HG03039 (cell line): ENCODE measurements around the gene LRRC8B.
"Not testable (repeated sequence)": the region's sequence is repeated elsewhere in the genome, so short reads cannot be mapped to it uniquely, and the experiment has no call there.

ENCODE experiments used
- ATAC-seq: cut with Tn5 transposase; IDR thresholded peaks from one replicate; pipeline ENCODE4 v1.9.1; 2021; ENCODE audit warnings: mild to moderate bottlenecking, moderate library complexity; ENCODE audit not compliant: unreplicated experiment

The LRRC8B gene

GRCh38 chr1:89629600-89629999 lies 105.0 kb downstream of the LRRC8B start:
- not testable (repeated sequence) for ATAC-seq

DNA sequence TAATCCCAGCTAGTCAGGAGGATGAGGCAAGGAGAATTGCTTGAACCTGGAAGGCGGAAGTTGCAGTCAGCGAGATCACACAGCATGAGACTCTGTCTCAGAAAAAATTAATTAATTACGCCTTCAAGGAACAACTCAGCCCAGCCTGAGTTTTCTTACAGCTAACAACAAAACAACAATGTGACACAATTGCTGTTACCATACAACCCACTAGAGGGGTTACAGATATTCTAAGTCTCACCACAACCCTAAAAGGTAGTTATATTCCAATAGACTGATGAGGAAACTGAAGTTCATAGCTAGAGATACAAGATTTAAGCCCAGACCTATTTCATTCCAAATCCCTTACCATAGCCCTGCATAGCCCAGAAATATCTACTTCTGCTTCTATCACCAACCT lies 105.4 kb downstream of the LRRC8B start:
- no peak for ATAC-seq

DNA sequence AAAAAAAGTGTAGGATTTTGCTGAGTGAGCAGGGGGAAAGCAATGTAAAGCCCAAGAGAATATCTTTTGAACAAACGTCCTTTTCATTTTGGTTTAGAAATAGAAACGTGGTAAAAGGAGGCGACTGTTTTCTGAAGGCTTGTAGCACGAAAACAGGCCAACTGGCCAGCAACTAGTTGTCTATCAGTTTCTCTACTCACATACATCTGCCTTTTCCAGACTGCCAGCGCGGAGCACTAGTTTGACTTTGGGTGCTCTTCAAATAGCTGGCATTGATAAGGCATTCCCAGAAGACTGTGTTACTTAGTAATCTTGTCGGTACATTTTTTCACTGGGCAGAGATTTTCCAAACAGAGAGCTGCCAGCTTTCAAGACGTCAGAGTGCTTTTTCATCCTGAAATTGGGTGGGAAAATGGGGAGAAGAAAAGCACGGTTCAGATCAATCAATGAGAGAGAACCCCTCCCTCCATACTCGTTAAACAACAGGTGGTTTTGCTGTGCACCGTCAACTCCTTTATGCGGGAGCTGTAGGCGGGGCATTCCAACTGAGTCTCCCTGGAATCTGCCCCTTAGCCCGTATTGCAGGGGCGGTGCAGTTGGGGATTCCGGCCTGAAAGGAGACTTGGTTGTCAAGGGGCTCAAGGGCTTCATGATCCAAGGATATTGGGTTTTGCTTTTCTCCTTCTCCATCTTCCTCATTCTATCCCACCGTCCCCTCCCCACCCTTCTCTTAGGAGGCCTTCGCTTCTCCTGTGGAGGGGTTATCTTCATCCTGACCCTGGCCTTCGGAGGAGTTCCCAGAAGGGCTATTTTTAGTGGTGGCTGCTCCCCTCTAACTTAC lies 107.4 kb downstream of the LRRC8B start:
- no peak for ATAC-seq

DNA sequence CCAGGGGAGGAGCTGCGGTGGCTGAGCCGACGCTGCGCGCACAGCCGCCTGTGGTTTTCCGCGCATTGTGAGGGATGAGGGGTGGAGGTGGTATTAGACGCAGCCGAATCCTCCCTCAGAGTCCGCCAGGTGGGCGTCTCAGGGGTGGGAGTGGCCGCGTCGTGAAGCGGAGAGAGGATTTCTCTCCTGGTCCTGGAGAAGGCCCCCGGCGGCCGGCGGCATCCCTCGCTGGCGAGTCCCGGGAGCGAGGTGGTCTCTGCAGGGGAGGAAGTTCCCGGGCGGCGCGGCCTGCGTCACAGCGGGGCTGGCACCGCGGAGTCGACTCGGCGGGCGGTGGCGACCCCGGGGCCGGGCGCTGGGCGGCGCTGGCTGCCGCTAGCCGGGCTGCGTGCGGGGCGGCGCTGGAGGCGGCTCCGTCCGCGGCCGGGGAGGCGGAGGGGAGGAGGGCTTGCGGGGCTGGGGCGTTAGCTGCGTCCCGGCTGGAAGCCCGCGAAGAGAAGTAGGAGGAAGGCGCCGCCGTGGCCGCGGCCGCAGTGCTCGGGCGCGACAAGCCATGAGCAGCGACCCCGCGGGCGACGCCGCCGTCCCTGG lies 108.1 kb downstream of the LRRC8B start, which contains the start of gene LRRC8C:
Gene LRRC8C, plus strand, starts transcription at position 464 of the 591 bp plus-strand sequence. CDS start 53,354 bp downstream, outside the sequence.
- ATAC-seq, result peak; percentile 85

DNA sequence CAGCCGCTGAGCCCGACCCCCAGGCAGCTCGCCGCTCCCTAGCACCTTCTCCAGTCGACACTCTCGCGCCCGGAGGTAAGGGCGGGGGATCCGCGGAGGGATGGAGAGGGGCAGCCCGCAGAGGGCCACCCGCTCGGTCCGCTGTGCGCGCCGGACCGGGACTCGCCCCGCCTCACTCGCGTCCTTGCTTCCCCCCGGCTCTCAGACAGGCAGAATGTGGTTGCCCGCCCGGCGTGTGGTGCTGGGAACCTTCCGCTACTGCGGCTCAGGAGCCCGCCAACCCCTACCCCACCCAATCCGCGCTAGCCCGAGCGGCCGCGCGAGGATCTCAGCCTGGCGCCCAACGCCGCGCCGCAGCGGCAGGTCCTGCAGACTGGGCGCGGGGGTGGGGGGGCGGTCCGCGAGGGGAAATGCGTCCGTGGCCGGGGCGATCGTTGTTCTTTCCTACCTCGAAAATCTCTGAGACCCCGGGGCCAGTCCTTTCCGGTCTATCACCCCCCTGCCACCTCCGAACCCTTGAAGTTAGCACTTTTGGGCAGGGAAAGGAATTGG lies 108.7 kb downstream of the LRRC8B start:
- ATAC-seq, result peak; percentile 36

DNA sequence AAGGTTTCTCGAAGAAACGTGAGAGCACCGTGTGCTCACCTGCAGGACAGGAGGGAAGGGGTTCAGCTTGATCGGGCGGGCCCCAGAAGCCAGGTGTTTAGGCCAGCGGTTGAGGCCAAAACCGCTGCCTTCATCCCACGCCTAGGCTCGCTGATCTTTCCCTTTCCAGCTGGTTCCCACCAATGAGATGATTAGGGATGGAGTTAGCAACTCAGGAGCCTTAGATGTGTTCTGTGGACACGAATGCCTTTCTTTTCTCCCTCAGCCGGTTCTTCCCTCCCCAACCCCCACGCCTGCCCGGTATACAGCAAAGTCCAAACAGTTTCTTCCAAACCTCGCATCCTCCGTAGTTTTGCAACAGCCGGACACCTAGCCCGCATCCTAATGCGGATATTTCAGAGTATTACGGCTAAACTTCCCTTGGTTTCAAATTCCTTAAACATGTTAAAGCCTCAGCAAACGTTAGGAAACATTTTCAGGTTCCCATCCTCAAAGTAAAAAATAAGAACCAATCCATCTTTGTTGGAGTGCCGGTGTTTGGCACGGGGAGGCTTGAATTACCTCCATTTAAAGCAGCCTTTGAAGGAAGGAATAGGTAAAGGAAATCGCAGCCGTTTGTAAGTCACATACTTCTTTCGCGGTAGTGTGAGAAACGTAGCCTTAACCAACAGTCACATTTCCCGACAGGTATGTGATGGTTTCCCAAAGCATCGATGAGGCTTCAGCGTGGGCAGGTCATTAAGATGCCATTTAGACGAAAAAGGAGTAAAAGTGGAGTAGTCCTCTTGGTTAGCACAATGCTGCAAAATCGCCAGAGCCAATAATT lies 109.4 kb downstream of the LRRC8B start:
- ATAC-seq, result no peak

DNA sequence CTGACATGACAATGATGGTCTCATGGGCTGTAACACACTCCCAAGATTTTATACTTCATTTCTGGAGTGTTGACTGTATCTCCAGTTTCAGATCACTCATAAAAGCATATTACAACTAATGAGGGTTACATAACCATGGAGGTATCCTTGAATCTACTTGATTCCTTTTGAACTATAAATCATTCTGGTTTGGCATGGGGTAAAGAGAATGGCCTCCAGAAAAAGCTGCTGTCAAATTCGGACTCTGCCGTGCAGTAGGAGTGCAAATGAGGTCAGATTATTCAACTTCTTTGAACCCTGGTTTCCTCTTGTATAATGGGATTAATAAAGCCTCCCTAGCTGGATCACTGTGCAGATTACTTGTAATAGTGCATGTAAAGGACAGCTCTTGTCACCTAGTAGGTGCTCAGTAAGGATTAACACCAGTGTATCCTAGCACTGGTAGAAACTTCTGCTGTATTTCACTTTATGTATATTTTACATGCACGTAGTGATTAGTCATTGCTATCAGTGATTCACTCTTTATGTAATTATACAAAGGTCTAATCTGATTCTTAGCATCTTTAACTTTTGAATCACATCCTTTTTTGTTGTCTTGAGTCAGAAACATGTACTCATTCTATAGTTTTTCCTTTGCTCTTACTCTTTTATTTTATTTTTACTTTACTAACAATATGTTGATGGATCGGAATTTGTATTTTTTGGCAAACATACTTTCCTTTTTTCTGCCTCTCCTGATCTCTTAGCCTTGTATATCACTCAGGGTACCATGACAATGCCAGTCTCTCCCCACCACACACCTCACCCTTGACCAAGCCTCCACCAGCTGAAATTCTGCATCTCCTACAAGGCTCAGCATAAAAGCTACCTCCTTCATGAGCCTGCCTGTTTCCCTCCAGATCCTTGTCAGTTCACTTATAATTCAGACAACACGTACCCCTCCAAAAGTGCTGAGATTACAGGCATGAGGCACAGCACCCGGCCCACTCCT lies 111.5 kb downstream of the LRRC8B start:
- ATAC-seq, result no peak

DNA sequence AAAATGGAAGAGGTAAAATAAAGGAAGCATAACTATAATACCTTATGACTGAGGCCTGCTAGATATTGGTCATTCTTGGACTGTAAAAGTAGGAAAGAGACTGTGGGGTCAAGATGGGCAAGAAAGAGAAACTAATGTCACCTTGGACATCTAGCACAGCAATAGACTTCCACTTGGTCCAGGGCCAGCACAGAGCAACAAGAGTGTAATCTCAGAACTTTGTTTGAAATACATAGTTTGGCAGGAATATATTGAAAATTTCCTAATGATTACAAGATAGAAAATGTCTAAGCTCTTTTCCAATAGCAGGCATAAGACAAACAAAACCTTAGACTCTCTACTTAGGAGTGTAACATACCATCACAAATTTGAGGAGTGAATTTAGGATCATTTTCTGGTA lies 112.9 kb downstream of the LRRC8B start:
- no peak for ATAC-seq

DNA sequence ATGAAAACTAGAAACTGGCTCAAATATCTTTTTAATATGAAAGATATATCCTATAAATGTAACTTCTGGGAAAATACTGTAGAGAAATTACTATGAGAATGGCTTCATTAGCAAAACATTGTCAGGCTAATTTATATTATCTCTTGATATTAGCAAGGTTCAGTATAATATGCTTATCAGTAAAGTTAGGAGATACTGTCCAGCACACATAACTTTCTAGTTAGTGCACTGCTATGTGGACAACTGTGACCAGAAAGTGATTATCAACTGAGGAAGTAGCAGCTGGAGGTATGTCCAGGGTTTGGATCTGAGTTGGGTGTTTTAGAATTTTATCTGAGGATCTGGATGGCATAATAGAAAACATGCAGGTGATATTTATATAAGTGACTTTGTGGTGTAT lies 115.8 kb downstream of the LRRC8B start:
- no peak for ATAC-seq

DNA sequence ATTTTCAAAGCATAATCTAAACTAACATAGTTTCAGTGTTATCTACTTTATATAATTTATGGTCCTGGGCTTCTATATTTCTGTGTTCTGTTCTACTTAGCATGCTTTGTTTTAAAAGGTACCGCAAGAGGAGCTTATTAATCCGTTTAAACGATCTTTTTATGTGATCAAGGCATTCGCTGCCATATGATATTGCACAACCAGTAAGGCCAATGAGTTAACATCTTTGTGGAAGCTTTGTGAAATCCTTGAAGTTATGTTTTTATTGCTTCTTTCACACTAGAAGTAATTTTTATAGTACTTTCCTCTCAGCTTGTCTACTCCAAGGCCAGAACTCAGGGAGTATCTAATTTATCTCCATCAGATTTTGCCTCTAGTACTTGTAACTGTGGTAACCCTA lies 117.2 kb downstream of the LRRC8B start:
- no peak for ATAC-seq

DNA sequence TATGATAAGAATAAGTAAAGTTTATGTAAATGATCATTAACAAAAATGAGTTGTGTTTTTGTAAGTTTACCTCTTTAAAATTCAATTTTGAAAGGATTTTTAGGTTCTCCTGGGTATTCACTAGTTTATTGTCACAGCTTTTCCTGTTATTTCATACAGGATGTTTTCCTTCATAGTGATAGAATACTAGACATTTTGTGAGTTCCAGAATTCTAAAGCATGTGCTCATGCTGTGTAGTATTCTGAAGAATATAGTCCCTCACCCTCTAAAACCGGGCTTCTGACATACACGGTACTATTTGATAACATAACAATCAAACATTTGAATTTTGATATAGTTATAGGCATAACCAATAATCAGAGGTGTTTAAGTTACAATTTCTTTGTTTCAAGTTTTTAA lies 118.9 kb downstream of the LRRC8B start:
- no peak for ATAC-seq

GRCh38 chr1:89644119-89644814 lies 119.6 kb downstream of the LRRC8B start:
- ATAC-seq, result no peak

GRCh38 chr1:89646259-89646658 lies 121.6 kb downstream of the LRRC8B start:
- ATAC-seq, result no peak
